ENCODE results near the gene CNOT4.

Gene CNOT4

DNA sequence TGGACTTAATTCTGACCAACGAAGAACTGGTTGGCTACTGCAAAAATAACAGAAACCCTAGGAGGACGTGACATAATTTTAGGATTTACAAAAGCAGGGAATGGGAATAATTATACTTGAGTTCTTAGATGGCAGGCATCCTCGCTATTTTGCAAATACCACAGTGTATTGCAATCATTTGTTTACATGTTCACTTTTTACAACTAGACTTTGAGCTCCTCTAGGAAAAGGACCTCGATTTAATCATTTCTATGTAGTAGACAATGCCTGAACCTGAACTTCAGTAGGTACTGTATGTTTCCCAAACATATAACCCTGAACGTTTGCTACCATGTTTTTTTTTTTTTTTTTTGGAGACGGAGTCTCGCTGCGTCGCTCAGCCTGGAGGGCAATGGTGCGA lies 137.7 kb downstream of the CNOT4 start:
- Histone ChIP-seq H3K9ac (no peak overlapping the region), H3K27ac (no peak overlapping the region), H3K4me1 (ENCODE audit: low read depth, poor library complexity, severe bottlenecking) (no peaks in the 10 kb centered on the region), H3K79me2 (ENCODE audit: insufficient read depth, low read depth) (no peaks in the 10 kb centered on the region), H3K4me2 (no peak overlapping the region), H3K36me3 (ENCODE audit: insufficient read depth) (no peaks in the 10 kb centered on the region), H2AFZ (ENCODE audit: low read depth) (no peak overlapping the region), H3K4me3 (IDR thresholded peaks at IDR 0.05; ENCODE audit: insufficient read depth, low read depth, low read length) (no peak overlapping the region), H4K20me1 (ENCODE audit: insufficient read depth) (no peaks in the 10 kb centered on the region), H3K27me3 (ENCODE audit: insufficient read depth, low read depth) (no peaks in the 10 kb centered on the region)
- no peak for TF ChIP-seq CTCF (conservative IDR thresholded peaks at IDR 0.05; ENCODE audit: low read depth, low read length)

GRCh38 chr7:135370656-135371055 lies 139.2 kb downstream of the CNOT4 start:
- Histone ChIP-seq H3K9ac (no peak overlapping the region), H3K27ac (no peak overlapping the region), H3K4me3 (IDR thresholded peaks at IDR 0.05; ENCODE audit: insufficient read depth, low read depth, low read length) (no peak overlapping the region), H3K4me2 (no peak overlapping the region), H3K4me1 (ENCODE audit: low read depth, poor library complexity, severe bottlenecking) (no peaks in the 10 kb centered on the region), H2AFZ (ENCODE audit: low read depth) (no peak overlapping the region), H4K20me1 (ENCODE audit: insufficient read depth) (no peaks in the 10 kb centered on the region), H3K79me2 (ENCODE audit: insufficient read depth, low read depth) (no peaks in the 10 kb centered on the region), H3K36me3 (ENCODE audit: insufficient read depth) (no peaks in the 10 kb centered on the region), H3K27me3 (ENCODE audit: insufficient read depth, low read depth) (no peaks in the 10 kb centered on the region)
- TF ChIP-seq CTCF (conservative IDR thresholded peaks at IDR 0.05; ENCODE audit: low read depth, low read length): no peak

- Histone ChIP-seq H3K27me3 (ENCODE audit: insufficient read depth, low read depth) (no peaks in the 10 kb centered on the region), H3K4me1 (ENCODE audit: low read depth, poor library complexity, severe bottlenecking) (no peaks in the 10 kb centered on the region), H3K36me3 (ENCODE audit: insufficient read depth) (no peaks in the 10 kb centered on the region), H3K4me2 (no peak overlapping the region), H4K20me1 (ENCODE audit: insufficient read depth) (no peaks in the 10 kb centered on the region), H3K79me2 (ENCODE audit: insufficient read depth, low read depth) (no peaks in the 10 kb centered on the region), H2AFZ (ENCODE audit: low read depth) (no peak overlapping the region), H3K27ac (no peak overlapping the region), H3K4me3 (IDR thresholded peaks at IDR 0.05; ENCODE audit: insufficient read depth, low read depth, low read length) (no peak overlapping the region), H3K9ac (no peak overlapping the region)
- no peak for TF ChIP-seq CTCF (conservative IDR thresholded peaks at IDR 0.05; ENCODE audit: low read depth, low read length)
Observed at GRCh38 chr7:135369405-135369804, 140.5 kb downstream of the CNOT4 start.

DNA sequence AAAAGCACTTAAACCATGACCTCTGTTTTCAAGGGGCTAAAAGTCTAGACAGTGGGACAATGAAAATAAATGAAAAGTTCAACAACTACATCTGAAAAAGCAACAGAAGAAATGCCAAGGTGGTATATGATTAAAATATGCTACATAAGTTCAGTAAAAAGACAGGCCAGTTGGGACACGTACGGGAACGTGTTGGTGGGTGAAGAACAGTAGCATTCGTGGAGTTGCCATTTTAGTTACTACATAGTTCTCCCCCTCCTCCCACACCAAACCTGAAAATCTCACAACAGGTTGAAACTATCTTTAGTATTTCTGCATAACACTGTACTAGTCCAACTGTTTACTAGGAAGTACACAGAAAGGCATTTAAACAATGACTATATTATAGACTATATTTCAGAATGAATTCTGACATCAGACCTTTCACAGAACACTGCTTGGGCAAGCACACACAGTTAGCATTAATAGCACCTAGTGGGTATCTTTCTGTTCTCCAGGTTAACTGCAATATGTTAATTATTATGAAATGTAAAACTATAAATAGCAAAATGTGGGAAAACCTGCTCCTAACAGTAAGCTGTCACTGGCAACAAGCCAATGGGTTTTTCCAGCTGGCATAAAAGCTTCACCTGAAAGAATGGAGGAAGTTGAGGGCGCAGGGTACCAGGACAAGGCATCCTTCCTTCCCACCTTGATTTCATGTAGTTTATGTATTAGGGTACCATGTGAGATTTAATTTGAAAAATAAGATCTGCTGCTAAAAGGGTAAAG lies 141.3 kb downstream of the CNOT4 start:
- Histone ChIP-seq H4K20me1 (ENCODE audit: insufficient read depth) (no peaks in the 10 kb centered on the region), H3K4me2 (no peak overlapping the region), H3K27me3 (ENCODE audit: insufficient read depth, low read depth) (no peaks in the 10 kb centered on the region), H3K4me3 (IDR thresholded peaks at IDR 0.05; ENCODE audit: insufficient read depth, low read depth, low read length) (no peak overlapping the region), H3K36me3 (ENCODE audit: insufficient read depth) (no peaks in the 10 kb centered on the region), H3K9ac (no peak overlapping the region), H2AFZ (ENCODE audit: low read depth) (no peak overlapping the region), H3K27ac (no peak overlapping the region), H3K79me2 (ENCODE audit: insufficient read depth, low read depth) (no peaks in the 10 kb centered on the region), H3K4me1 (ENCODE audit: low read depth, poor library complexity, severe bottlenecking) (no peaks in the 10 kb centered on the region)
- TF ChIP-seq CTCF (conservative IDR thresholded peaks at IDR 0.05; ENCODE audit: low read depth, low read length): no peak
